CD4-positive, alpha-beta T cell treated with Interleukin-6 for 4 hours (primary cell): ENCODE measurements around the gene PRKN.

Source experiments
- DNase-seq: peaks from one replicate; pipeline ENCODE4 v3.0.0-alpha.2; 2020; ENCODE audit warnings: mixed read lengths

PRKN gene

DNA sequence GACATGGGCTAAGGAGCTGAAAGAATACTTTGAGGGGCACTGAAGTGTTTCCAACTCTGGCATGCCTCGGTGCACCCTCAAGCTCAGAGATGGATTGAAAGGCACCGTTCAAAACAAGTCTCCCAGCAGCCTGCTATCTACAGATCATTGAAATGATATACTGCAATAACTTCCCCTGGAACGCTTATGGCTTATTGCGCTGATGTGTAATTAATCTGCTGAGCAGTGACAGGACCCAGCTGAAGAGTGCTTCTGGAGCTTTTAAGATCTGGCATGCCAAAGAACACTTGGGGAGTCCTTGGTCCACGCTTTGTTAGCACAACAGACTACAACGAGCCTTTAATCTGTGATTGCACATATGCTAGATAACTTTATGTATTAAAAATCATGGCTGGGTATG, 708.2 kb downstream of the PRKN start:
- no peak for DNase-seq

DNA sequence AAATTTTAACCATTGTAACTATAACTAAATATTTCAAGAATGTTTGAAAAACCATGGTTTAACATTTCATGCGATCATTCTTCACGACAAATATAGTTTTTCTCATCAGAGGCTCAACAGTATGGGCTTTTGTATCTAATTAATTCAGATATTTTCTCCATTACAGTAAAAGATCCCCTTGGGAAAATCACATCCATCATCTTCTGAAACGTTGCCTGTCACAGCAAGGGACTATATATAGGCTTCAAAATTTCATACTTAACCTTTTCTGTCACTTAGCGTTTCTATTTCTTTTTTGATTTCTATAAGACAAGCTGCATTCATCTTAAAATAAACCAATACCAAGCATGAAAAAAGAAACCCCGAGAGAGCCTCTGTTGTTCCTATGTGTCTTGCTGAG, 710.0 kb downstream of the PRKN start:
- no peak for DNase-seq

DNA sequence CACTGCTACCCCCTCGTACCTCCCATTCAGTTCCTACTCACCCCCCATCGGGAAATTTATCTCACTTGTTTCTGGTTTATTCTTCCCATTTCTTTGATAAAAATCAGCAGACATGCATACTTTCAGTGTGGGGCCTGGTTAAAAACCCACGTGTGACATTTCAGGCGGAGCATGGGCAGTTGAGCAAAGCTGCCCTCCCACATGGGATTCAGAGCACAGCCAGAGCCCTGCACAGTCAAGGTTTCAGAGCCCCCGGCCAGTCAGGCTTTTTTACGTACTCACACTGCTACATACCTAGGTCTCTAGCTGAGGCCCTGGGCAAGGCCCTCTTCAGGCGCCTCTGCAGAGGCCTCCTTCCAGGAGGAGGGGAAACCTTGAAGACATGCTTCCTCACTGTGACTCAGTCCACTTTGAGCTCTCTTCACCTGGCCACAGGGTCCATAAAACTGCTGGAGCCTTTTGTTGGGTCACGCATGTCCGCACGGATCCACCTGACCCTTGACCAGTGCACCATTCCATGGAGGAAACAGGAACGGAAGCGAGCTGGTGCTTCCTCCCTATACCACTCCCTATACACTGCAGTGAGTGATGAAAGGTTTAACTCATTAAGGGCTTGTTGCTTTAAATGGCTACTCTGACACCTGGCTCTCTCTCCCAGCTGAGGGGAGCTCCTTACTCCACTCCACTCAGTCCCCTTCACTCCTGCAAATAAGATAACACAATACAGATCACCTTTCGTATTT, 713.3 kb downstream of the PRKN start:
- no peak for DNase-seq

DNA sequence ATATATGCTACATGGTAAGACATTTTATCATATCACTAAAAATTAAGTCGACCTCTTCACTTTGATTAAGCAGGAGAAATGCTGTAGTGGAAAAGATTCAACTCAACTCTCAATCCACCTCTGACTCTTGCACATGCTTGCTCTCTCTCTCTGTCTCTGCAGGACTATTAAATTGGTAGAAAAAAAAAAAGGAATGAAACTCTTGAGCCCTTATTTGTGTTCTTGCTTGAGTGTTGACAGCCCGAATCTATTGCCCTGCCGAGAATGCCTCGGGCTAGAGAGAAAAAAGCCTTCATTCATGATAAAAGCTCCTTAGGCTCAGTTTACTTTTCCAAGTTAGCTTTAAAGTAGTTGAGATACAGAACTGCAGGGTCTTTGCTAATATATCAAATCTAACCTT, 722.2 kb downstream of the PRKN start:
- DNase-seq, result no peak

DNA sequence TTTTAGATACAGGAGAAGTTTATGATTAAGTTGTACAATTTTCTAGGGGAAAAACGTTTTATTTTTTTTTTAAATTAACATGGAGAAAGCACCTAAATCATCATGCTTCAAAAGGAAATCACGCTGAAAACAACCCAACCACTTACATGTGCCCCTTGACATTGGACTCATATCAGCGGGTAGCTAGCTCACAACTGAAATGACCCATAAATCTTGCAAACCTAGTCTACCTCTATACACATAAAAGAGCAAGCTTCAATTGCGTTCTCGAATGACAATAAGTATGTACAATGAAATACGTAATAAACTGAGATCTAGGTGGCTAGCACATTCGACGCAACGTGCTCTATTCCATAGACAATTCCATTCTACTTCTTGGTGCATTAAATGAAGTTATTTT, 730.8 kb downstream of the PRKN start:
- no peak for DNase-seq

DNA sequence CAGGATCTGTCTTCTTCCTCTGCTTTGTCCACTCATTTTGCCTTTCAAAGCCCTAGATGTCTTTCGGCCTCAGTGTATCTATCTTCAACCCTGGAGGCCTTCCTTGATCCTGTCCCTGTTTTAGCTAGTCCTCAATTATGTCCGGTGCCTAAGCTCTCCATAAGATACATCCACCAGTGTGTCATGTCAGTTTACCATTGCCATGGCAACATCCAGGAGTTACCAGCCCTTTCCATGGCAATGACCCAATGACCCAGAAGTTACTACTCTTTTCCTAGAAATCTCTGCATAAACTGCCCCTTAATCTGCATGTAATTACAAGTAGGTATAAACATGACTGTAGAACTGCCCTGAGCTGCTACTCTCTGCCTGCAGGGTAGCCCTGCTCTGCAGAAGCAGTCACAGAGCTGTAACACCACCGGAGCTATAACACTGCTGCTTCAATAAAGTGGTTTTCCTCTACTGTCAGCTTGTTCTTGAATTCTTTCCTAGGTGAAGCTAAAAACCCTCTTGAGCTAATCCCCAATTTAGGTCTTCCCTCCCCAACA, 741.6 kb downstream of the PRKN start:
- no peak for DNase-seq

DNA sequence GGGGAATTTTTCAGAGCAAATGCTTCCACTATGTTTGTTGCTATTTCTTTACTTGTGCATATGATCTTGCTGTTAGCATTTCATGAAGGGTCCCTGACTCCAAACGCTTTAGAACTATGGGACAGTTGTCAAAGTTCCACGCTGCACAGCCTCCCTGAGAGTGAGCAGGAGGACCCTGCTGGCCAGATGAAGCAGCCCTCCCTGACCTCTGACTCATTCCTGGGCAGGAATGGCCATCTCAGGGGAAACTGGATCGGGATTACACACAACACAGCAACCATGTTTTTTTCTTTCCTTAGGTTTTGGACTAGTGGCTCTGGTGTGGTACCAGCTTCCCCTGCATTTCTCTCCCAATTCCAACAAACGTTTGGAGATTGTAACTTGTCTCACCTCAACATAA, 742.9 kb downstream of the PRKN start:
- DNase-seq, result no peak

DNA sequence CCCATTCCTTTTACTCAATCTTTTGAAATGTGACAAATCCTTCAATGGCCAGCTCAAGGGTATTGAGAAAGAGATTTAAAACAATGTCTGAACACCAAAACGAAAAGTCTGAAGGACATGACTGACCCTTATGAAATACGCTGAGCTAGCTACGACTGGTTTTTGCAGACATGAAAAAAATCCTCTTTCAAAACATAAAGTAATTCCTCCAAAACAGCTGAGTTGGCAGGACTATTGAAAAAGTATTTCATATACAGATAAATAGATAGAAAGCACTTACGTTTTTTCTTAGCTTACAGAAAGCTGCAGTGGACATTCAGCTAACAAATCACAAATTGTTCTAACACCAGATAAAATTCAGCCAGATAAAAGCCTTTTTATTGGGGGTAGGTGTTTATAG, 751.0 kb downstream of the PRKN start:
- DNase-seq, result no peak

DNA sequence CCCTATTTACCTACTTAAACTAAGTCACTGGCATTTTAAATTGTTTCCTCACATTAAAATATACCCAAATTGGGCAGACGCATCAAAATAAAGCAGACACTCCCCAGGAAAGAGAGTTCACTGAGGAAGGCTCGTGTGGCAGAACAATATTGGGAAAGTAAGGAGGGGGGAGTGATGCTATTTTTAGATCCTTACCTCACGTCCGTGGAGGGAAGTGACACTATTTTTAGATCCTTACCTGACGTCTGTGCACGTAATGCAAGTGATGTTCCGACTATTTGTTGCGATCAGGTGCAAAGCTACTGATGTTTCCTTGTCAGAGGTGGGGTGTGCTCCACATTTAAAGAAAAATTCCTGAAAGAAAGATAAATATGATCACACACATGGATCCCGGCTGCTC, 754.5 kb downstream of the PRKN start:
- DNase-seq, result no peak

DNA sequence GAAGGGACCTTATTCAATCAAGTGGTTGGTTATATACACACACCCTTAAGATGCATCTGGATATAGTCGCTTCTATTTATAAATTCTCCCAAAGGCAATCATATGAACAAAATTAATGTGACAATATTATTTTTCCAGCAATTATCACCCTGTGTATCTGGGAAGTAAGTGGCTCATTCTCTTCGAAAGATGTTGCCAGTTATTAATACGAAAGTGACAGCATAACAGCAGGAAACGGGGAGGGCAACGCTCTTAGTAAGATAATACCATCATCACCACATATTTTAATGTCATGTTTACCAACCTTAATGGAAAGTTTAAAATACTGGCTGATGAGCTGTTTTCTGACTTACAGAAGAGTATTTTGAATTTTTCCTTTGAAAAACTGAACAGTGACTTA, 756.5 kb downstream of the PRKN start:
- no peak for DNase-seq

DNA sequence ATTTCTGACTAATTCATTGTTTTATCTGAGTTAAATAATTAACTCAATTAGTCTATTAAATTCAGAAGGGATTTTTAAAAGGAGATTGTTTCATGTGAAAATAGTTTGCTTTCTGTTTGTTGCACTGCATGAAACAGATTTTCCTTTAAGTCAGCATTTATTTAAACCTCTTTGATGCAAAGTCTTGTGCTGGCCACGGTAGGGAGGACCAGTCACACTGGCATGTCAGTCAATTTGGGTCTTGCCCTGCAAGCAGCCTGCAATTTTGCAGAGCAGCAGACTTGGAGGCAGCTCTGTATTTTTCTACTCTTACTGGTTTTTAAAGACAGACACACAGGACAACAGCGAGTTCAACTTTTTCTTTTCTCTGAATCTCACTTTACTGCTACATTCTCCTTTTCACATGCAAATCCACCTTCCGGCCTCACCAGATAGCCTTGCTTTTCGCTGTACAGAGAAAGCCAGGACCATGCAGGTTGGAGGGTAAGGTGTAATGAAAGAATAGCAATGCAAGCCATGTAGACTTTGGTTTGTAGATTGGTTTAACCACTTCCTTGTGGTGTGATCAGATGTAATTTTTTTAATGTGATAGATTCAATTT, 763.8 kb downstream of the PRKN start:
- no peak for DNase-seq

DNA sequence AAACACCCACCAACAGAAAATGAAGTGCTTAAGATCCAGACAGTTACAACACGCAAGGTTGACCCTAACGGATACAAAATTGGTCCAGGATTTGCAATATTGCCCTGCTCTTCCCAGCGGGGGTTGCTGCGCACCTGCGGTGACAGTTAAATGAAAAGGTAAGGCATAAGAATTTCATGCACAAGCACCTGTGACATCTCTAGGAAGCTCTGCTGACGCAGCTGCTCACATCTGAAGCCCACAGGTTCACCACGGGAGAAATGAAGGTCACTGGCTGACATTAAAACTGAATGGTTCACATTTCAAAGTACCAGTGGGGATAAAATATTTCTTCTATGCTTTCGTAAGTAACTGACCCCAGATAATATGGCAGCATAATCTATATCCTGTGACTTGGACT, 764.4 kb downstream of the PRKN start:
- no peak for DNase-seq

DNA sequence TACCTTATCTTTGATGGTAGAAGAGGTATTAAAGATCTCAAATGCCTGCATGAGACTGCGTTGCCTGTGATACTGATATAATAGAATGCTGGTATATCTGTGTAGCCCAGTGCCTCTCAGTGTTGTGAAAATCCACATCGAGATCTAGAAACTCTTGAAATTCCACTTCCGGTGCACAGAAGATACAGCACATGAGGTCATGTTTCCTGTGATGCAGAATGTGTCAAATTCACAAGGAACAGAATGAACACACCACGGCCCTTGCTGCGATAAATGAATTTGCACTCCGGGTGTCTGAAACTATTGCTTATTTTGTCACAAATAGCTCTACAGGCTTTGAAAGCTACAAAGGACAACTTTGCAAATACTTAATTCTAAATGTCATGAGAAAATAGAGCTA, 765.8 kb downstream of the PRKN start:
- DNase-seq, result no peak

DNA sequence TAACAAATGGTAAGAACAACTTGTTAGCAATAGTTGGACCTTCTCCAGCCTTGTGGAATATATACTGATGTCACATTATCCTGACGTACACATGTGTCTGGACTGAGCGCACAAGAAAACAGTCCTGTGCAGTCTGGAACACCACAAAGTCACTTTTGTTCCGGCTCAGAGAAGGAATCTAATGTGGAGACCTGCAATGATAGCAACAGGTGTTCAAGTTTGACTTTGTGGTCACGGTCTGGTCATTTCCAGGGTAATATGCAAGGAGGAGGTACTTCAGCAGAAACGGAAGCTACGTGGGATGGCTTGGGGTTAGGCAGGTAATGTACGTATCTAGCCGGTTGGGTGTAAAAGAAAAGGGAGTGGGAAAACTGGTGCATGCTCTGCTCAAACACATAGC, 766.5 kb downstream of the PRKN start:
- no peak for DNase-seq

DNA sequence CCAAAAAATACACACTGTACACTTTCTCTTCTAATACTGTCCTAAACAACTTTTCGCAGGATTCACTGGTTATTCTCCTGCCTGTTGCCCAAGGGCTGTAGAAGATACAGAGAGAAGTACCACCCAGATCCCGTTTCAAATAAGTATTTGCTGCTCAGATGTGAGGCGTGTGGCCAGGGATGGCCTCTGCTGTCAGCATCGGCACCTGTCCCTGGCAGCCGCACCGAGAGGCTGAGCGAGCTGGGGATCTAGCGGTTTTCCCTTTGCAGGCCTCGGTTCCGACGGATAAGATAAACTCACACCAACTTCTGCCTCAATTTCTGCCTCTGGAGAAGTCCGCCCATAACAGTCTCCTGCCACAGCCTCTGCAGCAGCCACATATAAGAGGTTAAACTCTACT, 768.5 kb downstream of the PRKN start:
- DNase-seq, result no peak

DNA sequence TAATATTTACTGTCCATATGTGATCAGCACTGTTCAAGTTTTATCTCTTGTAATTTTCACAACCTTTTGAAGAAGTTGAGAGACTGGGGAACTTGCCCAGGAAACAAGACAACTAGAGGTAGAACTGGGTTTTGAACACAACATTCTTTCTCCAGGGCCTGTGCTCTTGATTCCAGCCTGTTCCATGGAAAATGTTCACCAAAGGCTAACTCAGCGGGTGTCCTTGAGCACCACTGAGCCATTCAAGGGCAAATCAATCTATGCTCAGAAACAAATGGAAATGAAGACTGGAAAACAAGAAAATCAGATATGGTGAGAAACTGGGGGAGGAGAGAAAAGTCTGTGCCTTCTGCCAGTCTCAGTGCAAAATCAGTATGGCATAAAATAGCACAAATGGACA, 771.5 kb downstream of the PRKN start:
- no peak for DNase-seq

DNA sequence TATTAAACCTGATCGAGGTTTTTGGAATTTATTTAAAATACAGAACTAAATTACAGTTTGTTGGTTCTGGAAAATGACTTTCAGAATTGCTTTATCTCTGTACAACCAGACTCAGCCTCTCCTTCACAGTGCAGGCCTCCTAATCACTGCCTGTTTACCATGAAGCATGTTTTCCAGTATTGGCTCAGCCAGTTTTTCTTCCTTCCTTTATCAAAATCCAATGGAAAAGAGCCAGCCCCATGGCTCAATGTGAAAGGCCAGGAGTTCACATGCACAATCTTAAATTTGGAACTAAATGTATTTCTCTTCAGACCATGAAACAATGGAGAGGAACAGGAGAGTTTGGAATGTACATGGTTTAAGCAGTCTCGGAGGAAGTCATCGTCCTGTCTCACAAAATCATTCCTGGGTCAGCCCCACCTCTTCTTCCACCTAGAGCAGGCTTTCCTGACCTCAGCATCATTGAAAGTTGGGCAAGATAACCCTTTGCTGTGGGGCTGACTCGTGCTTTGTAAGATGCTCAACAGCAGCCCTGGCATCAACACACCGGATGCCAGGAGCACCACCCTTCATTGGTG, 772.8 kb downstream of the PRKN start:
- no peak for DNase-seq

DNA sequence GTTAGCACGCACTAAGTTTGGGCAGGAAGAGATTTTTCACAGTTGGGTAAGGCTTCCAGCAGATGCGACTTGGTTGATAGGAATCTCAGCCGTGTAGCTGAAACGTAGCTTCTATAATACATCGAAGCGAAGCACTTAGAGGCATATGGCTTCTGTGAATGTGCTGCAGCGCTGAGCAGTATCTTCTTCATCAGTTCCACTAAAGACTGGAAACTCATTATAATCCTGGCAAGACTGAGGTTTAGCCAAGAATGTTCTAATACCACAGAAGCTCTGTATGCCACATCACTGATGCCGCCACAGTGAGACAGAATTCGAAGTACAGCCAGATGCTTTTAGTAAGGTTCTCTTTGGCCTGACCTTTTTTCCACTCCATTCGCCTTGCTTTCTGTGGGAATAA, 773.5 kb downstream of the PRKN start:
- no peak for DNase-seq

DNA sequence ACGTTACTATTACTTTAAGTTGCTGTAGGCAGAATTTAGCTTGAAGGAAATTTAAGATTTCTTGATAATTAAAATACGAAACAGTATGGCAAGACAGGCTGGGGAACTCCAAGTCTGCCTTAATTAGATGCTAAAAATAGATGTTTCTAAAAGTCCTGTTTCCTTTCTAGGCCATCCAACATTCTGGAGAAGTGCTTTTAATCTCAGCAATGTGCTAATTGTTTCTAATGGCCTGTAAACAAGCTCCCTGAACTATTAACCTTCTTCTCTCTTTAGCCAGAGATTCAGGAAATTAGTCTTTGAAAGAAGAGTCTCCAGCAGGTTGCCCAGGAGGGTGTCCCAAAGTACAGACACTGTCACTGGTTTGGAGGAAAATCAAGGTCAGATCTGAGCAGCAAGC, 776.4 kb downstream of the PRKN start:
- no peak for DNase-seq

DNA sequence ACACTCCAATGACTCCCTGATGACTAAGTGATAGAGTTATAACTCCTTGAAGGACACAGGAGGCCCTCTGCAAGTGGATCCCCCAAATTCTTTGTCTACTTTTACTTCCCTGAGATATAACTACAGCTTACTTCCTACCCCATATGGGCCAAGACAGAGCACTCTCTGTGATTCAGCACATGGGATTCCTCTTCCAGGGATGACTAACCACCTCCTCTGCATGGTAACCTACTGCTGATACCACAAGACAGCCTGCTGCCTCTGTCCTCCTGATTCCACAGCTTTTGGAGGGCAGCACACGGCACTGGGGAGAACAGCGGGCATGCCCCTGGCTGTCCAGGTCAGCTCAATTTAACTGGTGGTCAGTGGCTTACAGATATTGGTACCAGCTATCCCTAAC, 778.0 kb downstream of the PRKN start:
- DNase-seq, result no peak

DNA sequence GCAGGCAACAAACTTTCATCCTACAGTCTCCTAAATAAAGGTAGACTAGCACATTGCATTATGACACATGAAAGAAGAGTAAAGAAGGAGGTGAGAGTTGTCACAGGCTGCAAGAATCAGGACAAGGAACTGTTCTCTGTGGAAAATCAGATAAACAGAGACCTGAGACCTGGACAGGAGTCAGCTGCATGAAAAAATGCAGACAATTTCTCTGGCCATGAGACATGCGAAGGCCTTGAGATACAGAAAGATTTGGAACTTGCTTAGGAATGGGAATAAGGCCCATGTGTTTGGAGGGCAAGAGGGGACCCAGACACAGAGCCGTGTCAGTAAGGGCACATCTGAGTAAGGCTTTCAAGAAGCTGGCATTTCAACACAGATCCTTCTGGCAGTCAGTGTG, 779.1 kb downstream of the PRKN start:
- no peak for DNase-seq

DNA sequence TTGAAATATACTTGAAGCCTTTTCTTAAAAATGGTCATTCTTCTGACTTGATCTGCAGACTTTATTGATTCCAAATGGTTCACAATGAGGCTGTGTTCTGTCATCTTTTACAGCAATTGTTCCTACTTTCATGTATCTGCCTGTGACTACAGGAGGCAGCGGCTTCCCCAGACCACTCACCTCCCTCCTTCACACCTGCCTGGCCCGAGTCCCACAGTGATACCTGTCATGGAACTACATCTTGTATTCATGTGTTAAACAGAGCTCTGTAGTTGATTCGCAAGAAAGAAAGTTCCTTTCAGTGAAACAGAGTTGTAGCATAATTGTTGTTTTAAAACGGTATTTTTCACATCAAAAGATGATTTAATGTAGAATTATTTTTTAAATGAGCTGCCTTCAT, 780.2 kb downstream of the PRKN start:
- no peak for DNase-seq

DNA sequence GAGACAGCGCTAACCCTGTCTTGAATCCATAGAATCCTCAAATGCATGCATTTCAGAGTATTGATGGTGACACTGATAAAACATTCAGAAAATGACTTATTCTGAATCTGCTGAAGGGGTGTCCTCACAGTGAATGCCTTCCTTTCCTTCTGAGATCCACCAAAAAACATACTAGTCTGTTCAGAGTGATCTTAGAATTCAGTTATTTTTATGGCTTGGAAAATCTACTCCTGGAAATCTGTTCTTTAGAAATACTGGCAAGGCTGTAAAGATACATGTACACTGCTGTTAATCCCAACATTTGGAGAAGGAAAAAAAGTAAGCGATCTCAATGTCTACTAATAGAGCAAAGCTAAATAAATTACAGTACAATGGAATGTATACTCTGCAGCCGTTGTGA, 781.1 kb downstream of the PRKN start:
- no peak for DNase-seq

DNA sequence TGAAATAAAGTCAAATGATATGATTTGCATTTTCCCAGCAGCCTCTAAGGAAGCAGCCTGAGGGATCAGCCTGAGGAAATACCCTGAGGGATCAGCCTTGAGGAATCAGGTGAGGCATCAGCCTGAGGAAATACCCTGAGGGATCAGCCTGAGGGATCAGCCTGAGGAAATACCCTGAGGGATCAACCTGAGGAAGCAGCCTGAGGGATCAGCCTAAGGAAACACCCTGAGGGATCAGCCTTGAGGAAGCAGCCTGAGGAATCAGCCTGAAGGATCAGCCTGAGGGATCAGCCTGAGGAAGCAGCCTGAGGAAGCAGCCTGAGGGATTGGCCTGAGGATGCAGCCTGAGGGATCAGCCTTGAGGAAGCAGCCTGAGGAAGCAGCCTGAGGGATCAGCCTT, 784.0 kb downstream of the PRKN start:
- no peak for DNase-seq

DNA sequence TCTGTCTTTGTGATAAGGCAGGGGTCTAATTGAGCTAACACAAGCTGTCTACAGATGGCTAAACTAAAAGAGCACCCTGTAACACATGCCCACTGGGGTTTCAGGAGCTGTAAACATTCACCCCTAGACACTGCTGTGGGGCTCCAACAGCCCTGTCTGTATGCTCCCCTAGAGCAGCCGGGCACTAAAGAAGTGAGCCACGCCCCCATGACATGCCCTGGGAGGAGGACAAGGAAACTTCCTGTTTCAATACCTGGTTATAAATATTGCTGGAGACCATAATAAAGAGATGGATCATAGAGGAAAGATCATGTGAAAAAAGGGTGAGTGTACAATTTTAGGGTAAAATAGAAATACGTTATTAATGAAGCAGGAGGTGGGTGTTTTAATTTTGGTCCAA, 786.0 kb downstream of the PRKN start:
- DNase-seq, result no peak
